Measurements from ENCODE around the gene PTPRD.
A peak's percentile ranks its signal among the peaks of the same experiment; 100 is the strongest.

The PTPRD gene

GRCh38 chr9:8845376-8845775 lies 1767.4 kb downstream of the PTPRD start:
- DNase-seq = no peak

- no peak for DNase-seq
These were observed 1768.3 kb downstream of the PTPRD start for GRCh38 chr9:8844549-8844948.

- DNase-seq = no peak
These were observed 1770.2 kb downstream of the PTPRD start for GRCh38 chr9:8842402-8843193.

- DNase-seq = no peak
These were observed 1774.7 kb downstream of the PTPRD start for GRCh38 chr9:8838136-8838535.

- no peak for DNase-seq
These were observed 1777.5 kb downstream of the PTPRD start for GRCh38 chr9:8835291-8835690.

GRCh38 chr9:8832955-8833354 lies 1779.8 kb downstream of the PTPRD start:
- no peak for DNase-seq

- DNase-seq = no peak
These were observed 1780.4 kb downstream of the PTPRD start for GRCh38 chr9:8832386-8832785.

GRCh38 chr9:8831568-8831967 lies 1781.2 kb downstream of the PTPRD start:
- DNase-seq = no peak

GRCh38 chr9:8826281-8826680 lies 1786.5 kb downstream of the PTPRD start:
- no peak for DNase-seq

- DNase-seq = no peak
These were observed 1787.1 kb downstream of the PTPRD start for GRCh38 chr9:8825585-8826147.

GRCh38 chr9:8823131-8823895 lies 1789.5 kb downstream of the PTPRD start:
- DNase-seq = no peak

GRCh38 chr9:8822667-8823025 lies 1790.2 kb downstream of the PTPRD start:
- no peak for DNase-seq

- peak; percentile 8 for DNase-seq
These were observed 1790.7 kb downstream of the PTPRD start for GRCh38 chr9:8821910-8822666.

GRCh38 chr9:8817335-8817734 lies 1795.5 kb downstream of the PTPRD start:
- no peak for DNase-seq

GRCh38 chr9:8816361-8816760 lies 1796.4 kb downstream of the PTPRD start:
- DNase-seq = no peak

GRCh38 chr9:8815931-8816330 lies 1796.9 kb downstream of the PTPRD start:
- DNase-seq = no peak

- no peak for DNase-seq
These were observed 1797.6 kb downstream of the PTPRD start for GRCh38 chr9:8815219-8815618.

GRCh38 chr9:8812888-8813287 lies 1799.9 kb downstream of the PTPRD start:
- DNase-seq = no peak

- DNase-seq = no peak
These were observed 1803.1 kb downstream of the PTPRD start for GRCh38 chr9:8809741-8810140.

GRCh38 chr9:8806150-8806549 lies 1806.7 kb downstream of the PTPRD start:
- no peak for DNase-seq

- peak; percentile 0 for DNase-seq
These were observed 1808.2 kb downstream of the PTPRD start for GRCh38 chr9:8804613-8805012.

GRCh38 chr9:8802242-8802641 lies 1810.6 kb downstream of the PTPRD start:
- DNase-seq = no peak

- no peak for DNase-seq
These were observed 1812.6 kb downstream of the PTPRD start for GRCh38 chr9:8800196-8800595.
